ENCODE results near the gene ELMO1.

DNA sequence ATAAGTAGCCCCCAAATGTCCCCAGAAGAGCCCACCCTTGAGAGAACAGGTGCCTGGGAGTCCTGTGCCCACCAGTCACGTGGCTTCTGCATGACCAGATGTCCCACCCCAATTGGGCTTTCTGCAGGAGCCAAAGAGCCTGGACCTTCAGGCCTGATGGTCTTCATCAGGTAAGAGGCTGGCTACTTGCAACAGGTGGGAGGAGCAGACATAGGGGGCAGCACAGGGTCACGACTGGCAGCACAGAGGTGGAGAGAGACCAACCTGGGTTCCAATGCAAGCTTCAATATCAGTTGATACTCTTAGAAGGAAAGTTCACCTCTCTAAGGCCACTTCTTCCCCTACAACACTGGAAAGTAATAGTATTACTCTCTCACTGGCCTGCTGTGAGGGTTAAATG, 288.0 kb downstream of the ELMO1 start:
- TF ChIP-seq, protein P1, sequence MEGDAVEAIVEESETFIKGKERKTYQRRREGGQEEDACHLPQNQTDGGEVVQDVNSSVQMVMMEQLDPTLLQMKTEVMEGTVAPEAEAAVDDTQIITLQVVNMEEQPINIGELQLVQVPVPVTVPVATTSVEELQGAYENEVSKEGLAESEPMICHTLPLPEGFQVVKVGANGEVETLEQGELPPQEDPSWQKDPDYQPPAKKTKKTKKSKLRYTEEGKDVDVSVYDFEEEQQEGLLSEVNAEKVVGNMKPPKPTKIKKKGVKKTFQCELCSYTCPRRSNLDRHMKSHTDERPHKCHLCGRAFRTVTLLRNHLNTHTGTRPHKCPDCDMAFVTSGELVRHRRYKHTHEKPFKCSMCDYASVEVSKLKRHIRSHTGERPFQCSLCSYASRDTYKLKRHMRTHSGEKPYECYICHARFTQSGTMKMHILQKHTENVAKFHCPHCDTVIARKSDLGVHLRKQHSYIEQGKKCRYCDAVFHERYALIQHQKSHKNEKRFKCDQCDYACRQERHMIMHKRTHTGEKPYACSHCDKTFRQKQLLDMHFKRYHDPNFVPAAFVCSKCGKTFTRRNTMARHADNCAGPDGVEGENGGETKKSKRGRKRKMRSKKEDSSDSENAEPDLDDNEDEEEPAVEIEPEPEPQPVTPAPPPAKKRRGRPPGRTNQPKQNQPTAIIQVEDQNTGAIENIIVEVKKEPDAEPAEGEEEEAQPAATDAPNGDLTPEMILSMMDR (IDR thresholded peaks at IDR 0.05): no peak
- TF ChIP-seq POLR2A (IDR thresholded peaks at IDR 0.05): no peak

Data from body of pancreas (tissue), 4 donors.